Measurements from ENCODE around the gene CPT2.

Gene CPT2

DNA sequence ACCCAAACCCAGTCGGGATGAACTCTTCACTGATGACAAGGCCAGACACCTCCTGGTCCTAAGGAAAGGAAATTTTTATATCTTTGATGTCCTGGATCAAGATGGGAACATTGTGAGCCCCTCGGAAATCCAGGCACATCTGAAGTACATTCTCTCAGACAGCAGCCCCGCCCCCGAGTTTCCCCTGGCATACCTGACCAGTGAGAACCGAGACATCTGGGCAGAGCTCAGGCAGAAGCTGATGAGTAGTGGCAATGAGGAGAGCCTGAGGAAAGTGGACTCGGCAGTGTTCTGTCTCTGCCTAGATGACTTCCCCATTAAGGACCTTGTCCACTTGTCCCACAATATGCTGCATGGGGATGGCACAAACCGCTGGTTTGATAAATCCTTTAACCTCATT is 13.7 kb downstream of the CPT2 start:
- Histone ChIP-seq H3K4me3 (ENCODE audit: low read length in 2 of 2) (no peak overlapping the region), H3K9me3 (ENCODE audit: control insufficient read depth in 2 of 2, low read length in 2 of 2) (peaks cover 2 to 4% of the 10 kb centered on the region in 2 donors), H3K9ac (ENCODE audit: low read depth in 1 of 2, low read length in 2 of 2) (no peak overlapping the region), H3K27me3 (ENCODE audit: control insufficient read depth in 2 of 2, insufficient read depth in 2 of 2, low read length in 2 of 2) (no peaks in the 10 kb centered on the region), H3K4me1 (ENCODE audit: control insufficient read depth in 2 of 2, insufficient read depth in 2 of 2, low read length in 2 of 2) (no peaks in the 10 kb centered on the region), H3K27ac (ENCODE audit: low read depth in 2 of 2, low read length in 2 of 2) (no peak overlapping the region), H3K36me3 (ENCODE audit: control insufficient read depth in 2 of 2, insufficient read depth in 2 of 2, low read length in 2 of 2) (peaks cover 53 to 72% of the 10 kb centered on the region in 2 donors)

GRCh38 chr1:53210954-53211353 is 14.3 kb downstream of the CPT2 start:
- no peaks in the 10 kb centered on the region for H3K27me3 ChIP-seq (ENCODE audit: control insufficient read depth in 2 of 2, insufficient read depth in 2 of 2, low read length in 2 of 2)
- H3K36me3 ChIP-seq (ENCODE audit: control insufficient read depth in 2 of 2, insufficient read depth in 2 of 2, low read length in 2 of 2): peaks cover 50 to 71% of the 10 kb centered on the region in 2 donors
- H3K9ac ChIP-seq (ENCODE audit: low read depth in 1 of 2, low read length in 2 of 2): no peak overlapping the region
- peaks cover 2 to 4% of the 10 kb centered on the region in 2 donors for H3K9me3 ChIP-seq (ENCODE audit: control insufficient read depth in 2 of 2, low read length in 2 of 2)
- H3K27ac ChIP-seq (ENCODE audit: low read depth in 2 of 2, low read length in 2 of 2): no peak overlapping the region
- no peaks in the 10 kb centered on the region for H3K4me1 ChIP-seq (ENCODE audit: control insufficient read depth in 2 of 2, insufficient read depth in 2 of 2, low read length in 2 of 2)
- no peak overlapping the region for H3K4me3 ChIP-seq (ENCODE audit: low read length in 2 of 2)

GRCh38 chr1:53214376-53214940 is 17.8 kb downstream of the CPT2 start:
- Histone ChIP-seq H3K27me3 (ENCODE audit: control insufficient read depth in 2 of 2, insufficient read depth in 2 of 2, low read length in 2 of 2) (no peaks in the 10 kb centered on the region), H3K4me3 (ENCODE audit: low read length in 2 of 2) (no peak overlapping the region), H3K4me1 (ENCODE audit: control insufficient read depth in 2 of 2, insufficient read depth in 2 of 2, low read length in 2 of 2) (peaks cover 2% of the 10 kb centered on the region in 2 donors), H3K9ac (ENCODE audit: low read depth in 1 of 2, low read length in 2 of 2) (no peak overlapping the region), H3K27ac (ENCODE audit: low read depth in 2 of 2, low read length in 2 of 2) (no peak overlapping the region), H3K36me3 (ENCODE audit: control insufficient read depth in 2 of 2, insufficient read depth in 2 of 2, low read length in 2 of 2) (peaks cover 41 to 56% of the 10 kb centered on the region in 2 donors), H3K9me3 (ENCODE audit: control insufficient read depth in 2 of 2, low read length in 2 of 2) (no peaks in the 10 kb centered on the region)

DNA sequence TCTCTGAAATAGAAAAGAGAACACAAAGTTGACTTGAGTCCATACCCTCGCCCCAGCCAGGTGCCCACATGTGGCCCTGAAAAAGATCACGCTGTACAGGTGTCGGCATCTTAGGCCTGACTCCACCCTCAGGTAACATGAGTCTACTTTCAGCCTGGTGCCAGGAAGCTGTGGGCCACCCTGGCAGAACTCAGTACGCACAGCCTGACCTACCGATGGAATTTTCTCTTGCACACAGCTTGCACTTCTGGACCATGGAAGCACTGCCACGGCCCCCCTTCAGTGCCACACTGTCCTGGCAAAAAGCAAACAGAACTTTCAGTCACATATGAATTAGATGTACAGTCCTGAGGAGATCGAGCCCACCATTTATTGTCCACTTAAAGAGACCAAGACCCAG is 21.6 kb downstream of the CPT2 start:
- Histone ChIP-seq H3K27ac (ENCODE audit: low read depth in 2 of 2, low read length in 2 of 2) (no peak overlapping the region), H3K36me3 (ENCODE audit: control insufficient read depth in 2 of 2, insufficient read depth in 2 of 2, low read length in 2 of 2) (peaks cover 18 to 27% of the 10 kb centered on the region in 2 donors), H3K4me3 (ENCODE audit: low read length in 2 of 2) (no peak overlapping the region), H3K9ac (ENCODE audit: low read depth in 1 of 2, low read length in 2 of 2) (no peak overlapping the region), H3K27me3 (ENCODE audit: control insufficient read depth in 2 of 2, insufficient read depth in 2 of 2, low read length in 2 of 2) (no peaks in the 10 kb centered on the region), H3K9me3 (ENCODE audit: control insufficient read depth in 2 of 2, low read length in 2 of 2) (no peaks in the 10 kb centered on the region), H3K4me1 (ENCODE audit: control insufficient read depth in 2 of 2, insufficient read depth in 2 of 2, low read length in 2 of 2) (peaks cover 8 to 13% of the 10 kb centered on the region in 2 donors)

DNA sequence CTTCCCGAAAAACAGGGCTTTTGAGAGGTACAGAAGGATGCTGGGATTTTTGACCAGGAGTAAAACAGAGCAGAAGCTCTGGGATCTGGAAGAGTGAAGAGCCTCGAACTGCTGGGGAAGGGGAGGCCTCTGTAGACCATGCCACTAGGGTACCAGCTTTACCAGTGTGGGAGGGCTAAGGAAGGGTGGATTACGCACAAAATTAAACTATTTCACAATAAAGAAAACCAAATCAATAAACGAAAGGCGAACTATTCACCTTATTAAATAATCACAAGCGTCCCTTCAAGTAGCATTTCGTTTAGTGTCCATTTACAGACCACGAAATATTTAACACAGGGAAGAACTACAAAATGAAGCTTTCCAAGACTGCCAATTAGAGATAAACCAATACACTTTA is 23.1 kb downstream of the CPT2 start:
- H3K9ac ChIP-seq (ENCODE audit: low read depth in 1 of 2, low read length in 2 of 2): peak overlapping the region; percentile 65 to 98

GRCh38 chr1:53220171-53220961 is 23.7 kb downstream of the CPT2 start, which contains the start of gene CZIB:
TSS of gene CZIB (minus strand) at chr1:53220634. CDS start at chr1:53220575, 59 bp downstream.
- no peaks in the 10 kb centered on the region for H3K9me3 ChIP-seq (ENCODE audit: control insufficient read depth in 2 of 2, low read length in 2 of 2)
- no peaks in the 10 kb centered on the region for H3K27me3 ChIP-seq (ENCODE audit: control insufficient read depth in 2 of 2, insufficient read depth in 2 of 2, low read length in 2 of 2)
- peak within 1 kb of the TSS; percentile 92 to 99 for H3K4me3 ChIP-seq (ENCODE audit: low read length in 2 of 2)
- peaks cover 7 to 14% of the 10 kb centered on the region in 2 donors for H3K36me3 ChIP-seq (ENCODE audit: control insufficient read depth in 2 of 2, insufficient read depth in 2 of 2, low read length in 2 of 2)
- peaks cover 8 to 13% of the 10 kb centered on the region in 2 donors for H3K4me1 ChIP-seq (ENCODE audit: control insufficient read depth in 2 of 2, insufficient read depth in 2 of 2, low read length in 2 of 2)
- peak within 1 kb of the TSS; percentile 99 for H3K27ac ChIP-seq (ENCODE audit: low read depth in 2 of 2, low read length in 2 of 2)
- peak within 1 kb of the TSS; percentile 82 to 98 for H3K9ac ChIP-seq (ENCODE audit: low read depth in 1 of 2, low read length in 2 of 2)

More for the DNA sequence above, 23.1 kb downstream of the CPT2 start:
- Histone ChIP-seq H3K27ac (ENCODE audit: low read depth in 2 of 2, low read length in 2 of 2) (peak overlapping the region; percentile 99), H3K4me3 (ENCODE audit: low read length in 2 of 2) (peak overlapping the region; percentile 92 to 99), H3K9me3 (ENCODE audit: control insufficient read depth in 2 of 2, low read length in 2 of 2) (no peaks in the 10 kb centered on the region), H3K27me3 (ENCODE audit: control insufficient read depth in 2 of 2, insufficient read depth in 2 of 2, low read length in 2 of 2) (no peaks in the 10 kb centered on the region), H3K4me1 (ENCODE audit: control insufficient read depth in 2 of 2, insufficient read depth in 2 of 2, low read length in 2 of 2) (peaks cover 8 to 13% of the 10 kb centered on the region in 2 donors), H3K36me3 (ENCODE audit: control insufficient read depth in 2 of 2, insufficient read depth in 2 of 2, low read length in 2 of 2) (peaks cover 7 to 14% of the 10 kb centered on the region in 2 donors)

- H3K27ac ChIP-seq (ENCODE audit: low read depth in 2 of 2, low read length in 2 of 2): peak overlapping the region; percentile 99
Observed at GRCh38 chr1:53220962-53221286, 24.3 kb downstream of the CPT2 start.

DNA sequence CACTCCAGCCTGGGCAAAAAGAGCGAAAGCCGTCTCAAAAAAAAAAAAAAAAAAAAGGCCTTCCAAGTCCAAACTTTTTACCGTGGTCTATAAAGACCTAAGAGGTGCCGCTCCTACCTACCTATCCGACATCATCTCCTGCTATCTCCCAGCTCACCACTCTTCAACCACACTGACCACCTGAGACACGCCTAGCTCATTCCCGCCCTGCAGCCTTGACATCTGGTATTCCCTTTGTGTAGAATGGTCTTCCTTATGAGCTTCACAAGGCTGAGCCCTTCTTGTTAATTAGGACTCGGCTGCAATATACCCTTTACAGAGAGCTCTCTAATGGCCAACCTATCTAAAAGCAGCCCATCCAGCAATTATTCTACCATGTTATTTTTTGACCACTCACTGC is 41.0 kb downstream of the CPT2 start:
- Histone ChIP-seq H3K27me3 (ENCODE audit: control insufficient read depth in 2 of 2, insufficient read depth in 2 of 2, low read length in 2 of 2) (no peaks in the 10 kb centered on the region), H3K4me3 (ENCODE audit: low read length in 2 of 2) (peak overlapping the region; percentile 97 to 99), H3K36me3 (ENCODE audit: control insufficient read depth in 2 of 2, insufficient read depth in 2 of 2, low read length in 2 of 2) (peaks cover 28% of the 10 kb centered on the region in 2 donors), H3K4me1 (ENCODE audit: control insufficient read depth in 2 of 2, insufficient read depth in 2 of 2, low read length in 2 of 2) (peaks cover 7 to 11% of the 10 kb centered on the region in 2 donors), H3K9ac (ENCODE audit: low read depth in 1 of 2, low read length in 2 of 2) (peak overlapping the region; percentile 95 to 96), H3K9me3 (ENCODE audit: control insufficient read depth in 2 of 2, low read length in 2 of 2) (no peaks in the 10 kb centered on the region), H3K27ac (ENCODE audit: low read depth in 2 of 2, low read length in 2 of 2) (peak overlapping the region in 1 of 2 donors; percentile 62)

More at GRCh38 chr1:53220962-53221286, 24.3 kb downstream of the CPT2 start:
- H3K4me1 ChIP-seq (ENCODE audit: control insufficient read depth in 2 of 2, insufficient read depth in 2 of 2, low read length in 2 of 2): peaks cover 8 to 13% of the 10 kb centered on the region in 2 donors
- H3K4me3 ChIP-seq (ENCODE audit: low read length in 2 of 2): peak overlapping the region; percentile 92 to 99
- peaks cover 7 to 12% of the 10 kb centered on the region in 2 donors for H3K36me3 ChIP-seq (ENCODE audit: control insufficient read depth in 2 of 2, insufficient read depth in 2 of 2, low read length in 2 of 2)
- no peaks in the 10 kb centered on the region for H3K9me3 ChIP-seq (ENCODE audit: control insufficient read depth in 2 of 2, low read length in 2 of 2)
- H3K27me3 ChIP-seq (ENCODE audit: control insufficient read depth in 2 of 2, insufficient read depth in 2 of 2, low read length in 2 of 2): no peaks in the 10 kb centered on the region
- peak overlapping the region; percentile 82 to 98 for H3K9ac ChIP-seq (ENCODE audit: low read depth in 1 of 2, low read length in 2 of 2)

- H3K9ac ChIP-seq (ENCODE audit: low read depth in 1 of 2, low read length in 2 of 2): peak within 1 kb of the TSS; percentile 95 to 96
- no peaks in the 10 kb centered on the region for H3K9me3 ChIP-seq (ENCODE audit: control insufficient read depth in 2 of 2, low read length in 2 of 2)
- peaks cover 19 to 25% of the 10 kb centered on the region in 2 donors for H3K36me3 ChIP-seq (ENCODE audit: control insufficient read depth in 2 of 2, insufficient read depth in 2 of 2, low read length in 2 of 2)
- H3K4me3 ChIP-seq (ENCODE audit: low read length in 2 of 2): peak within 1 kb of the TSS; percentile 97 to 99
- peaks cover 7 to 11% of the 10 kb centered on the region in 2 donors for H3K4me1 ChIP-seq (ENCODE audit: control insufficient read depth in 2 of 2, insufficient read depth in 2 of 2, low read length in 2 of 2)
- H3K27me3 ChIP-seq (ENCODE audit: control insufficient read depth in 2 of 2, insufficient read depth in 2 of 2, low read length in 2 of 2): no peaks in the 10 kb centered on the region
- peak within 1 kb of the TSS; percentile 62 to 71 for H3K27ac ChIP-seq (ENCODE audit: low read depth in 2 of 2, low read length in 2 of 2)
Observed at GRCh38 chr1:53238197-53239155, 41.9 kb downstream of the CPT2 start, which contains the start of gene MAGOH. TSS of gene MAGOH (minus strand) at chr1:53238518. CDS start at chr1:53238448, 70 bp downstream.

All from mucosa of rectum (tissue), 2 donors.